CD14-positive monocyte (primary cell): Measurements from ENCODE around the gene ARNT2. TPM values are rescaled to one million over a fixed set of nuclear protein-coding genes. Genes with fewer than 3 reads are reported as not detected.

Experiments used
- DNase-seq, 3 donors: peaks; one replicate each; pipeline ENCODE4 v3.0.0-alpha.2; 2011 to 2022
- H2AFZ ChIP-seq: 2 replicates; pipeline ENCODE4 v1.6.0; 2012; ENCODE audit warnings: mild to moderate bottlenecking, low read depth, low read length, inconsistent platforms; ENCODE audit not compliant: insufficient read depth, poor library complexity, severe bottlenecking
- H3K27ac ChIP-seq, 2 donors: 1 replicate in 1 of 2; 2 replicates in 1 of 2; pipeline ENCODE4 v1.5.1; 2012 to 2013; ENCODE audit warnings: low read length in 2 of 2, control low read depth in 1 of 2, inconsistent platforms in 1 of 2, low read depth in 1 of 2, mild to moderate bottlenecking in 1 of 2
- H3K27me3 ChIP-seq, 2 donors: one replicate each; pipeline versions ENCODE4 v1.6.0 to v1.6.1; 2011 to 2013; ENCODE audit warnings: low read length in 2 of 2; ENCODE audit not compliant: control insufficient read depth in 2 of 2, insufficient read depth in 2 of 2
- H3K36me3 ChIP-seq, 2 donors: replicated peaks in 1 of 2; 1 replicate in 1 of 2; 2 replicates in 1 of 2; pipeline versions ENCODE4 v1.5.1 to v1.6.1; 2012 to 2013; ENCODE audit warnings: low read length in 2 of 2, control low read depth in 1 of 2, inconsistent platforms in 1 of 2, mild to moderate bottlenecking in 1 of 2; ENCODE audit not compliant: insufficient read depth in 2 of 2, control insufficient read depth in 1 of 2
- H3K4me1 ChIP-seq, 2 donors: 1 replicate in 1 of 2; 2 replicates in 1 of 2; pipeline versions ENCODE4 v1.5.1 to v1.6.1; 2012 to 2013; ENCODE audit warnings: low read length in 2 of 2, control low read depth in 1 of 2, inconsistent platforms in 1 of 2, mild to moderate bottlenecking in 1 of 2, moderate library complexity in 1 of 2; ENCODE audit not compliant: insufficient read depth in 2 of 2, control insufficient read depth in 1 of 2
- H3K4me2 ChIP-seq: replicated peaks from 2 replicates; pipeline ENCODE3; 2012; ENCODE audit warnings: low read length, moderate library complexity, mild to moderate bottlenecking; ENCODE audit not compliant: poor library complexity, severe bottlenecking; ENCODE audit errors: extremely low read depth
- H3K4me3 ChIP-seq, 3 experiments: fragments of 200-600 bp in 1 of 3; sonication (generic) in 1 of 3; replicated peaks in 1 of 3; 1 replicate in 2 of 3; 2 replicates in 1 of 3; pipeline ENCODE4 v1.5.1; 2011 to 2013; ENCODE audit warnings: low read length in 3 of 3, mild to moderate bottlenecking in 3 of 3, control low read depth in 2 of 3, low read depth in 2 of 3, inconsistent platforms in 1 of 3, moderate library complexity in 1 of 3
- H3K79me2 ChIP-seq: 2 replicates; pipeline ENCODE4 v1.6.0; 2012; ENCODE audit warnings: mild to moderate bottlenecking, control low read depth, inconsistent platforms, low read length, moderate library complexity; ENCODE audit not compliant: insufficient read depth
- H3K9ac ChIP-seq: 2 replicates; pipeline ENCODE4 v1.6.0; 2017; ENCODE audit warnings: low read length, mild to moderate bottlenecking; ENCODE audit not compliant: insufficient read depth, poor library complexity, severe bottlenecking
- H3K9me3 ChIP-seq, 2 donors: replicated peaks in 1 of 2; 1 replicate in 1 of 2; 2 replicates in 1 of 2; pipeline versions ENCODE4 v1.5.1 to v1.6.1; 2012 to 2013; ENCODE audit warnings: low read length in 2 of 2, control low read depth in 1 of 2; ENCODE audit not compliant: control insufficient read depth in 1 of 2, insufficient read depth in 1 of 2
- H4K20me1 ChIP-seq: 2 replicates; pipeline ENCODE4 v1.6.0; 2012; ENCODE audit warnings: mild to moderate bottlenecking, low read length, control low read depth, moderate library complexity; ENCODE audit not compliant: insufficient read depth
- H3K27ac Mint-ChIP-seq, 7 donors: one replicate each; pipeline ENCODE4 v1.8.0; 2020; ENCODE audit warnings: mild to moderate bottlenecking in 7 of 7, mixed read lengths in 7 of 7, moderate library complexity in 6 of 7, inconsistent platforms in 2 of 7
- H3K27me3 Mint-ChIP-seq, 3 donors: one replicate each; pipeline ENCODE4 v1.8.0; 2021 to 2022; ENCODE audit warnings: low read depth in 3 of 3, mild to moderate bottlenecking in 3 of 3, mixed read lengths in 3 of 3, moderate library complexity in 3 of 3, inconsistent platforms in 1 of 3
- H3K36me3 Mint-ChIP-seq, 2 donors: one replicate each; pipeline ENCODE4 v1.8.0; 2020; ENCODE audit warnings: mixed read lengths in 2 of 2, inconsistent platforms in 1 of 2, mild to moderate bottlenecking in 1 of 2
- H3K4me1 Mint-ChIP-seq: one replicate; pipeline ENCODE4 v1.8.0; 2020; ENCODE audit warnings: mild to moderate bottlenecking, mixed read lengths
- H3K4me3 Mint-ChIP-seq, 2 donors: one replicate each; pipeline ENCODE4 v1.8.0; 2020; ENCODE audit warnings: mild to moderate bottlenecking in 2 of 2, mixed read lengths in 2 of 2, moderate library complexity in 1 of 2
- H3K9me3 Mint-ChIP-seq, 7 donors: one replicate each; pipeline ENCODE4 v1.8.0; 2020 to 2022; ENCODE audit warnings: mixed read lengths in 7 of 7, mild to moderate bottlenecking in 6 of 7, moderate library complexity in 6 of 7, inconsistent platforms in 2 of 7
- WGBS: methylation state at CpG from one replicate; pipeline ENCODE4 v1.1.5; 2013; ENCODE audit warnings: missing lambda C conversion rate; ENCODE audit not compliant: insufficient coverage; 5-methylcytosine and 5-hydroxymethylcytosine counted together
- intact Hi-C, 2 donors: fragments of 100-400 bp; cut with micrococcal nuclease; formaldehyde crosslinking; loops; one replicate each; pipeline versions ENCODE4 v1.15.0 to v1.15.1; 2023
- polyA plus RNA-seq, 3 donors: library from polyadenylated mRNA; depleted of rRNA in 1 of 3; unstranded in 2 of 3; stranded (reverse) in 1 of 3; fragments of 300-500 nt in 2 of 3; fragments of >200 nt in 1 of 3; fragmentation: Illumina TruSeq in 2 of 3; gene quantifications; 1 replicate in 2 of 3; 2 replicates in 1 of 3; pipeline ENCODE4 v1.2.3, GENCODE V29; 2012 to 2021
- TF ChIP-seq, protein P1 (sequence below): fragments of 200-600 bp; IDR thresholded peaks from one replicate; pipeline ENCODE4 v1.8.0; 2022; ENCODE audit warnings: antibody characterized with exemption, mild to moderate bottlenecking

Gene ARNT2
- polyA plus RNA-seq, 3 donors = not detected

DNA sequence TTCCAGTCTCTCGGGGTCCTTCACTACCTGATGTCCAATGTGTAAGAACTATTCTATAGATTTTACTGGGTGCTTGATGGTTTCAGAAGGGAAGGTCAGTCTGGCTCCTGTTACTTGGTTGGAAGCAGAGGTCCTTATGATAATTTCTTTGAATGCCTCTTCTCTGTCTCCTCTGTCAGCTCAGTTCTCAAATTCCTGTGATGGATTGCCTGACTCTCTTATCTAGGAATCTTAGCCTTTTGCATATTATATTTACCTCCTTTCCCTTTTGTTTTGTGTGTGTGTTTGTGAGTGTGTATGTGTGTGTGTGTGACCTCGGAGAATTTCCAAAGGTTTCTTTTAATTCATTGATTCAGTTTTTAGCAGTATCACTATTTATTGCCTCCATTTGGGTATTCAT is 88.2 kb downstream of the ARNT2 start:
- Histone ChIP-seq H3K4me1 (peaks cover 25 to 36% of the 10 kb centered on the region in 2 donors), H3K4me3 (no peak overlapping the region), H3K9me3 (no peaks in the 10 kb centered on the region), H3K36me3 (no peaks in the 10 kb centered on the region), H3K9ac (no peak overlapping the region), H3K4me2 (no peak overlapping the region), H3K27ac (no peak overlapping the region), H4K20me1 (no peaks in the 10 kb centered on the region), H3K79me2 (no peaks in the 10 kb centered on the region), H3K27me3 (no peaks in the 10 kb centered on the region), H2AFZ (no peak overlapping the region)
- Mint-ChIP-seq H3K9me3 (peaks cover 0 to 10% (median 6%) of the 10 kb centered on the region in 7 donors), H3K4me1 (peaks cover 33% of the 10 kb centered on the region), H3K36me3 (peaks cover 2 to 3% of the 10 kb centered on the region in 2 donors), H3K27me3 (peaks cover 7 to 19% (median 8%) of the 10 kb centered on the region in 3 donors), H3K27ac (no peak overlapping the region), H3K4me3 (no peak overlapping the region)
- TF ChIP-seq, protein P1, sequence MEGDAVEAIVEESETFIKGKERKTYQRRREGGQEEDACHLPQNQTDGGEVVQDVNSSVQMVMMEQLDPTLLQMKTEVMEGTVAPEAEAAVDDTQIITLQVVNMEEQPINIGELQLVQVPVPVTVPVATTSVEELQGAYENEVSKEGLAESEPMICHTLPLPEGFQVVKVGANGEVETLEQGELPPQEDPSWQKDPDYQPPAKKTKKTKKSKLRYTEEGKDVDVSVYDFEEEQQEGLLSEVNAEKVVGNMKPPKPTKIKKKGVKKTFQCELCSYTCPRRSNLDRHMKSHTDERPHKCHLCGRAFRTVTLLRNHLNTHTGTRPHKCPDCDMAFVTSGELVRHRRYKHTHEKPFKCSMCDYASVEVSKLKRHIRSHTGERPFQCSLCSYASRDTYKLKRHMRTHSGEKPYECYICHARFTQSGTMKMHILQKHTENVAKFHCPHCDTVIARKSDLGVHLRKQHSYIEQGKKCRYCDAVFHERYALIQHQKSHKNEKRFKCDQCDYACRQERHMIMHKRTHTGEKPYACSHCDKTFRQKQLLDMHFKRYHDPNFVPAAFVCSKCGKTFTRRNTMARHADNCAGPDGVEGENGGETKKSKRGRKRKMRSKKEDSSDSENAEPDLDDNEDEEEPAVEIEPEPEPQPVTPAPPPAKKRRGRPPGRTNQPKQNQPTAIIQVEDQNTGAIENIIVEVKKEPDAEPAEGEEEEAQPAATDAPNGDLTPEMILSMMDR = no peak
- no CpG with 5 or more reads among the region's 2 CpGs for WGBS
- intact Hi-C loops = no loop called here
- DNase-seq = no peak

DNA sequence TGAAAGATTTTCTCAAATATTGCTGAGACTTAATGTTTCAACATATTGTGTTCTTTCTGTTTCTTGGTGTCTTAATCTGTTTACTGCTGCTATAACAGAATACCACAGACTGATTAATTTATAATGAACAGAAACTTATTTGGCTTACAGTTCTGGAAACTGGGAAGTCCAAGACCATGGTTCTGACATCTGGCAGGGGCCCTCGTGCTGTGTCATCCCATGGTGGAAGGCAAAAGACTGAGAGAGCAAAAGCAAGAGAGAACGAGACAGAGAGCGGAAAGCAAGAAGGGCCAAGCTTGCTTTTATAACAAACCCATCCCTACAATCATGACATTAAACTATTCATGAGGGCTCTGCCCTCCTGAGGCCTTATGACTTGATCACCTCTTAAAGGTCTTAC is 88.7 kb downstream of the ARNT2 start:
- Histone ChIP-seq H3K9me3 (no peaks in the 10 kb centered on the region), H4K20me1 (no peaks in the 10 kb centered on the region), H3K36me3 (no peaks in the 10 kb centered on the region), H3K4me2 (no peak overlapping the region), H3K79me2 (no peaks in the 10 kb centered on the region), H3K4me3 (no peak overlapping the region), H3K9ac (no peak overlapping the region), H2AFZ (no peak overlapping the region), H3K27ac (no peak overlapping the region), H3K4me1 (peaks cover 22 to 32% of the 10 kb centered on the region in 2 donors), H3K27me3 (no peaks in the 10 kb centered on the region)
- Mint-ChIP-seq H3K9me3 (peaks cover 0 to 10% (median 6%) of the 10 kb centered on the region in 7 donors), H3K4me3 (no peak overlapping the region), H3K27ac (no peak overlapping the region), H3K36me3 (peaks cover 2 to 3% of the 10 kb centered on the region in 2 donors), H3K27me3 (peaks cover 5 to 19% (median 8%) of the 10 kb centered on the region in 3 donors), H3K4me1 (peaks cover 33% of the 10 kb centered on the region)
- TF ChIP-seq, protein P1 = no peak
- intact Hi-C loops = no loop called here
- WGBS = 74% methylated on average over 3 of the region's 3 CpGs
- no peak for DNase-seq
